H9 (cell line): Measurements from ENCODE around the gene CFAP97. TPM values are rescaled to one million over a fixed set of nuclear protein-coding genes. Genes with fewer than 3 reads are reported as not detected.

Experiments
- DNase-seq: peaks from one replicate; pipeline ENCODE4 v3.0.0-alpha.2; 2017
- H2AFZ ChIP-seq: one replicate; pipeline ENCODE4 v1.6.1; 2013; ENCODE audit warnings: mild to moderate bottlenecking, low read length, control low read depth, moderate library complexity
- H2AK5ac ChIP-seq: 2 replicates; pipeline ENCODE4 v1.6.1; 2013; ENCODE audit warnings: low read length, control low read depth, mixed read lengths; ENCODE audit not compliant: insufficient read length
- H2BK120ac ChIP-seq: one replicate; pipeline ENCODE4 v1.6.1; 2013; ENCODE audit warnings: low read depth, mild to moderate bottlenecking, low read length, control low read depth, inconsistent platforms; ENCODE audit not compliant: poor library complexity, severe bottlenecking
- H2BK12ac ChIP-seq: 2 replicates; pipeline ENCODE4 v1.6.1; 2013; ENCODE audit warnings: low read length, control low read depth, mixed read lengths, low read depth; ENCODE audit not compliant: insufficient read length
- H2BK15ac ChIP-seq: 2 replicates; pipeline ENCODE4 v1.6.1; 2013; ENCODE audit warnings: low read depth, low read length, control low read depth
- H2BK20ac ChIP-seq: one replicate; pipeline ENCODE4 v1.6.1; 2013; ENCODE audit warnings: low read depth, mild to moderate bottlenecking, low read length, control low read depth, inconsistent platforms; ENCODE audit not compliant: poor library complexity, severe bottlenecking
- H2BK5ac ChIP-seq: 2 replicates; pipeline ENCODE4 v1.6.1; 2013; ENCODE audit warnings: low read length, control low read depth, mixed read lengths; ENCODE audit not compliant: insufficient read length
- H3K14ac ChIP-seq: 2 replicates; pipeline ENCODE4 v1.6.1; 2013; ENCODE audit warnings: low read length, control low read depth; ENCODE audit not compliant: insufficient read depth
- H3K18ac ChIP-seq: 2 replicates; pipeline ENCODE4 v1.6.1; 2013; ENCODE audit warnings: low read depth, mild to moderate bottlenecking, mixed read lengths, low read length, control low read depth; ENCODE audit not compliant: insufficient read length
- H3K23ac ChIP-seq: 2 replicates; pipeline ENCODE4 v1.6.1; 2013; ENCODE audit warnings: low read length, control low read depth, mixed read lengths, low read depth; ENCODE audit not compliant: insufficient read length
- H3K23me2 ChIP-seq: 2 replicates; pipeline ENCODE4 v1.6.1; 2013; ENCODE audit warnings: low read depth, mild to moderate bottlenecking, mixed read lengths, low read length, control low read depth; ENCODE audit not compliant: insufficient read length, poor library complexity, severe bottlenecking
- H3K27ac ChIP-seq: 2 replicates; pipeline ENCODE4 v1.5.1; 2013; ENCODE audit warnings: low read length, control low read depth, mixed read lengths, low read depth; ENCODE audit not compliant: insufficient read length
- H3K27me3 ChIP-seq: 2 replicates; pipeline ENCODE4 v1.6.1; 2013; ENCODE audit warnings: low read length, control low read depth, inconsistent platforms; ENCODE audit not compliant: insufficient read depth
- H3K4ac ChIP-seq: 2 replicates; pipeline ENCODE4 v1.6.1; 2013; ENCODE audit warnings: low read depth, mild to moderate bottlenecking, control low read depth, inconsistent platforms, low read length, moderate library complexity
- H3K4me1 ChIP-seq: 2 replicates; pipeline ENCODE4 v1.6.1; 2013; ENCODE audit warnings: low read length, control low read depth, inconsistent platforms; ENCODE audit not compliant: insufficient read depth
- H3K4me2 ChIP-seq: 2 replicates; pipeline ENCODE4 v1.6.1; 2013; ENCODE audit warnings: low read length, control low read depth, mixed read lengths; ENCODE audit not compliant: insufficient read length, insufficient read depth
- H3K56ac ChIP-seq: 2 replicates; pipeline ENCODE4 v1.6.1; 2013; ENCODE audit warnings: low read depth, mild to moderate bottlenecking, mixed read lengths, low read length, control low read depth; ENCODE audit not compliant: insufficient read length
- H3K79me1 ChIP-seq: 2 replicates; pipeline ENCODE4 v1.6.1; 2013; ENCODE audit warnings: low read depth, mild to moderate bottlenecking, moderate library complexity, low read length, control low read depth, inconsistent platforms; ENCODE audit not compliant: insufficient read depth, poor library complexity, severe bottlenecking
- H3K79me2 ChIP-seq: 2 replicates; pipeline ENCODE4 v1.6.1; 2013; ENCODE audit warnings: low read length, control low read depth, inconsistent platforms; ENCODE audit not compliant: insufficient read depth
- H3K9ac ChIP-seq: 2 replicates; pipeline ENCODE4 v1.6.1; 2013; ENCODE audit warnings: low read length, control low read depth, mixed read lengths; ENCODE audit not compliant: insufficient read length; ENCODE audit errors: extremely low read depth
- H3K9me3 ChIP-seq: one replicate; pipeline ENCODE4 v1.6.1; 2013; ENCODE audit warnings: low read depth, low read length, inconsistent platforms; ENCODE audit not compliant: control insufficient read depth
- H3T11ph ChIP-seq: one replicate; pipeline ENCODE4 v1.6.1; 2013; ENCODE audit warnings: mild to moderate bottlenecking, low read length, control low read depth, inconsistent platforms
- H4K20me1 ChIP-seq: one replicate; pipeline ENCODE4 v1.6.1; 2013; ENCODE audit not compliant: control insufficient read depth, insufficient read length, insufficient read depth
- H4K5ac ChIP-seq: 2 replicates; pipeline ENCODE4 v1.6.1; 2013; ENCODE audit warnings: low read depth, mild to moderate bottlenecking, mixed read lengths, low read length, control low read depth; ENCODE audit not compliant: insufficient read length
- H4K8ac ChIP-seq: replicated peaks from 2 replicates; pipeline ENCODE4 v1.6.1; 2013; ENCODE audit warnings: low read length, control low read depth, mixed read lengths, low read depth; ENCODE audit not compliant: insufficient read length
- H4K91ac ChIP-seq: 2 replicates; pipeline ENCODE4 v1.6.1; 2013; ENCODE audit warnings: low read depth, mild to moderate bottlenecking, moderate library complexity, mixed read lengths, low read length, control low read depth; ENCODE audit not compliant: insufficient read length
- H3K27ac Mint-ChIP-seq, 3 experiments: 2 replicates in 2 of 3; 3 replicates in 1 of 3; pipeline ENCODE4 v1.8.0; 2020 to 2021; ENCODE audit warnings: mixed read lengths in 3 of 3, mild to moderate bottlenecking in 1 of 3, moderate library complexity in 1 of 3
- H3K27me3 Mint-ChIP-seq: 2 replicates; pipeline ENCODE4 v1.8.0; 2021; ENCODE audit warnings: low read depth, mild to moderate bottlenecking, moderate library complexity, mixed read lengths
- H3K36me3 Mint-ChIP-seq, 3 experiments: 2 replicates in 2 of 3; 3 replicates in 1 of 3; pipeline ENCODE4 v1.8.0; 2020 to 2021; ENCODE audit warnings: low read depth in 3 of 3, mixed read lengths in 3 of 3; ENCODE audit not compliant: insufficient read depth in 1 of 3
- H3K4me1 Mint-ChIP-seq, 2 experiments: 2 replicates each; pipeline ENCODE4 v1.8.0; 2020; ENCODE audit warnings: mixed read lengths in 2 of 2
- H3K4me3 Mint-ChIP-seq, 2 experiments: 2 replicates in 1 of 2; 3 replicates in 1 of 2; pipeline ENCODE4 v1.8.0; 2020 to 2021; ENCODE audit warnings: mild to moderate bottlenecking in 2 of 2, mixed read lengths in 2 of 2, moderate library complexity in 1 of 2
- H3K9me3 Mint-ChIP-seq, 2 experiments: 2 replicates in 1 of 2; 3 replicates in 1 of 2; pipeline ENCODE4 v1.8.0; 2020; ENCODE audit warnings: mild to moderate bottlenecking in 2 of 2, mixed read lengths in 2 of 2, moderate library complexity in 1 of 2
- CTCF ChIP-seq: fragments of 200-600 bp; sonication (generic); conservative IDR thresholded peaks from 3 replicates; pipeline ENCODE4 v1.8.0; 2021; ENCODE audit warnings: antibody characterized with exemption, mild to moderate bottlenecking
- WGBS: extraction: QIAGEN DNeasy Blood & Tissue Kit; methylation state at CpG from one replicate; pipeline ENCODE4 v1.1.7; 2013; ENCODE audit warnings: missing lambda C conversion rate, low lambda C conversion rate, mixed read lengths; ENCODE audit not compliant: insufficient read length; ENCODE audit errors: extremely low coverage; 5-methylcytosine and 5-hydroxymethylcytosine counted together
- total RNA-seq: library from RNA; stranded (reverse); gene quantifications from 2 replicates; pipeline ENCODE4 v1.2.1, GENCODE V29; 2021

CFAP97 gene
- total RNA-seq, 1 experiment from 2014 or later, result 39.3 TPM

GRCh38 chr4:185115827-185116232 lies 88.0 kb downstream of the CFAP97 start:
- no peak overlapping the region for H2BK15ac ChIP-seq
- H3K27ac Mint-ChIP-seq, result peak overlapping the region; percentile 52 to 94 (median 61); a peak in 4 of 7 replicates

More at GRCh38 chr4:185115827-185116232, 88.0 kb downstream of the CFAP97 start:
- peaks cover 7% of the 10 kb centered on the region; the same call in 1 of the 2 replicates for H3K4me1 ChIP-seq
- no peak overlapping the region for H2AK5ac ChIP-seq
- H3K14ac ChIP-seq, result no peak overlapping the region
- H3K36me3 Mint-ChIP-seq, result no peaks in the 10 kb centered on the region; a peak in 1 of 7 replicates
- H3K79me1 ChIP-seq, result no peaks in the 10 kb centered on the region
- no peak overlapping the region for H2AFZ ChIP-seq
- H3K56ac ChIP-seq, result no peak overlapping the region
- H2BK120ac ChIP-seq, result no peak overlapping the region
- H3K4me1 Mint-ChIP-seq, result peaks cover 40 to 57% of the 10 kb centered on the region in 2 experiments
- no peak overlapping the region for H2BK12ac ChIP-seq
- no peak overlapping the region for H3K18ac ChIP-seq
- no peak overlapping the region for H4K5ac ChIP-seq
- H3K9ac ChIP-seq, result no peak overlapping the region
- no peak overlapping the region for H4K91ac ChIP-seq
- no peak overlapping the region for H2BK20ac ChIP-seq
- H3K9me3 Mint-ChIP-seq, result no peaks in the 10 kb centered on the region
- TF ChIP-seq CTCF, result no peak
- no peak overlapping the region for H3K4me2 ChIP-seq
- no peak overlapping the region for H2BK5ac ChIP-seq
- no peak overlapping the region for H4K8ac ChIP-seq
- no peak overlapping the region for H3K27ac ChIP-seq
- WGBS, result no CpG with 5 or more reads among the region's 9 CpGs
- H3K4ac ChIP-seq, result no peak overlapping the region
- H3K4me3 Mint-ChIP-seq, result no peak overlapping the region
- H4K20me1 ChIP-seq, result no peaks in the 10 kb centered on the region
- H3K23ac ChIP-seq, result no peak overlapping the region
- peak; percentile 89 for DNase-seq
- H3K9me3 ChIP-seq, result no peaks in the 10 kb centered on the region
- no peaks in the 10 kb centered on the region for H3K27me3 Mint-ChIP-seq
- H3K79me2 ChIP-seq, result no peaks in the 10 kb centered on the region
- no peak overlapping the region for H3T11ph ChIP-seq
- no peaks in the 10 kb centered on the region for H3K23me2 ChIP-seq
- no peaks in the 10 kb centered on the region for H3K27me3 ChIP-seq
